NCI-H2196 treated with DMSO at 0.1 percent for 48 hours (cell line): Measurements from ENCODE around the gene UBQLN3.

Experiments used
- DNase-seq: peaks from one replicate; lab custom pipeline; 2025; ENCODE audit not compliant: unreplicated experiment; lab: John Stamatoyannopoulos, UW

UBQLN3 gene

GRCh38 chr11:5507177-5507932 is 2.4 kb downstream of the UBQLN3 start:
- no peak for DNase-seq

DNA sequence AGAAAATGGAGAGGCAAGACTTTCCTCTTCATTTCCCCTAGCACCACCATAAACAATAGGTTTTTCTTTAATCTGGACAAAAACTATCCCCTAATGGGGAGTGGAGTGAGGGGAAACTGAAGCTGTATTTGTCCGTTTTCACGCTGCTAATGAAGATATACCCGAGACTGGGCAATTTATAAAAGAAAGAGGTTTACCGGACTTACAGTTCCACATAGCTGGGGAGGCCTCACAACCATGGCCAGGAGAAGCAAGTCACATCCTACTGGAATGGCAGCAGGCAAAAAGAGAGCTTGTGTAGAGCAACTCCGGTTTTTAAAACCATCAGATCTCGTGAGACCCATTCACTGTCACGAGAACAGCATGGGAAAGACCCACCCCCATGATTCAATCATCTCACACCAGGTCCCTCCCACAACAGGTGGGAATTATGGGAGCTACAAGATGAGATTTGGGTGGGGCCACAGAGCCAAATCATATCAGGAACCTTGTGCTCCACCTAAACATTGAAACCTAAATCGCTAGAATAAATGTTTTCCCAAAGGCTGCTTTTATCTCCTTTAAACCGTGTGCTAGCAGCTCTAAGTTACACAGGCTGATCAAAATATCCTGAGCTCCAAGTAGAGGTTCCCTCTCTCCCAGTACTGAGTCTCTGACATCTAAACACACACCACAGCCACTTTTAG is 4.3 kb downstream of the UBQLN3 start:
- DNase-seq: no peak

- DNase-seq: no peak
These were observed 5.3 kb downstream of the UBQLN3 start for GRCh38 chr11:5504403-5504921.

GRCh38 chr11:5500393-5500801 is 9.4 kb downstream of the UBQLN3 start:
- no peak for DNase-seq

DNA sequence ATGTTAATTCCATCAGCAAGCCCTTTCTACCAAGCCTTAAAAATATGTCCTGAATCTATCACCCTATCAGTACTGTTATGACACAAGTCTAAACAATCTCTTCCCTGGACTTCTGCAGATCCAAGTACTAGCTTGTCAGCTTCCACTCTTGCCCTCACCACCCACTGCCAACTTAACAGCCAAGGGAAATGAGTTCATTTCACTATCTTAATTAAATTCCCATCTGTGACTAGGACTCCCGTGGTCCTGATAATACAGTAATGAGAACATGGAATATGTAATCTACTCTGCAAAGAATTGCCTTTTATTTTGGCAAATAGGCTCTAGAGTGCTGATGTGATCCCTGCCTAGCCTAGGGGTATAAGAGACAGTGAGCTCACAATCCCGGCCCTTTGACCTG is 10.1 kb downstream of the UBQLN3 start:
- no peak for DNase-seq

- no peak for DNase-seq
These were observed 20.0 kb downstream of the UBQLN3 start for GRCh38 chr11:5489576-5490357.

GRCh38 chr11:5488798-5489399 is 20.9 kb downstream of the UBQLN3 start:
- no peak for DNase-seq

DNA sequence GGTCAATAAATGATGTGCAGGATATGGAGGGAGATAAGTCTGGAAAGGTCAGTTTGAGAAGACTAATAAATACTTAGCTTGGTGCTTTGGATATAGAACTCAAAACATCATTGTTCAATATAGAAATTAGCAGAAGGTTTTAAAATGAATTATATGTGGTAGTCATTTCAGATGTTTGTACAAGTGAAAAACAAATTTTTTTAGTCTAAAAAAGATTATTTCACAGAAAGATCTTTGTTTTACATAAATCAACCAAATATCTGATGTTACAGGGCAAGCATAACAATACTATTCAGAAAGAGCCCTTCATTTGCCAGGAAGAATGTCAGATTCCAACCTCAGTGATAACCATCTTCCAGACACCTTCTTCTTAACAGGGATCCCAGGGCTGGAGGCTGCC is 21.4 kb downstream of the UBQLN3 start, which contains the start of gene OR52D1:
OR52D1 (plus strand) TSS at position 301 of the 400 bp plus-strand sequence; CDS start at position 323, 22 bp downstream.
- DNase-seq: no peak

DNA sequence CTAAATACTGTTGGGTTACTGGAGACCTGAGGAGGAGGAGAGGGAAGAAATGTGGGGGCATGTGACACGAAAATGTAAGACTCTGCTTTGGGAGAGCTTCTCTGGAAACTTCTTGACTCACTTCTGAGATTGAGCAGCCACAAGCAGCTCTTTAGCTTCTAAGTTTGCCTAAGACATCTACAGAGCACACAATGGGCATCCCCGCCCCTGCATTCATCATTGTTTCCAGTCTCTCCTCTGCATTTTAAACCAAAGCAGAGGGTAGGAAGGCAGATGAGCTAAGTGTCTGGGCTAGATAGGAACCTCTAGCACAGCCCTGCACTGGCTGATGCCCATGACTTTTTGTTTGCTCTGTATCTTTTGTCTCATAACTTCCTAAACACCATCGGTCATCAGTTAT is 23.3 kb downstream of the UBQLN3 start:
- DNase-seq: no peak

- DNase-seq: no peak
These were observed 23.8 kb downstream of the UBQLN3 start for GRCh38 chr11:5486003-5486402.

DNA sequence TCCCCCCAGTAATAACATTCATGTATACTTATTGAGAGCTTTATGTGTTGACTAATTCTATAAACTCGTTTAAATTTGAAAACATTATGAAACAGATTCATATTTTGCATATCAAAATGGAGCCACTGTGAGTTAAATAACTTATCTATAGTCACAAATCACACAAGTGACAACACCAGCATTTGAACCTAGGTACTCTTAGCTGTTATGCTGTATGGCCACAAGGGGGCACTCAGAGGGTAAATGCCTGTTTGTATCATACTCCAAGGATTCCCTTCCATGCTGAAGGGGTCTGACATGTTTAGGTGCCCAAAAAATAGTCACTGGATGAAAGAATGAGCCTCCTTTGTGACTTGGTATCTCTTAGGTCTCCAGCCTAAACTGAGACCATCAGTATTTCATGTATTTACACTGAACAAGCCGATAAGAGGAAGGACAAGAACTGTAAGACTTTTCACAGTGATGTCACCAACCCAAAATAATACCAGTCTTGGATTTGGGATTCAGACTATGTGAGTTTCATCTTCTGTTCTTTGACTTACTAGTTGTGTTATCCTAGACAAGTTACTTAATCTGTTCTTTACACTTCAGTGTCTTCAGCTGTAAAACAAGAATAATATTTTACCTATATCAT is 33.5 kb downstream of the UBQLN3 start:
- DNase-seq: no peak

- DNase-seq: no peak
These were observed 35.8 kb downstream of the UBQLN3 start for GRCh38 chr11:5473921-5474320.

DNA sequence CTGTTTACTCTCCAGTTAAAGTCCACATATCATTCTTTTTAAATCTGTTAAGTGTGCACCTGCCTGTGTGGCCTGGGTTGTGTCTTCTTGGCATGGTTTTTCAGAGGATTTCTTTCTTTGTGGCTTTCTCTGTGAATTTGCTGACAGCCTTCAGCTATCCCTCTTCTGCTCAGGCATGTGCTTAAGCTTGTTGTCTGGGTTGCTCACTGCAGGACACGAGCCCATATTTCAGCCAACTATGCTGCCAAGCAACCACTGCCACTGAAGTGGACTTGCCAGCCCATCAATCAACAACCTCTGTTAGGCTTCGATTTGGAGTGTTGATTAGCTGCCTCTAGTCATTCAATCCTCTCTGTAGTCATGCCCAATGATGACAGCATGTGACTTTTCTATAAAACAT is 42.2 kb downstream of the UBQLN3 start:
- no peak for DNase-seq

- DNase-seq: no peak
These were observed 48.7 kb downstream of the UBQLN3 start for GRCh38 chr11:5460983-5461621.
